Osteoblast (primary cell): Measurements from ENCODE around the gene FOXJ1. TPM values are rescaled to one million over a fixed set of nuclear protein-coding genes. Genes with fewer than 3 reads are reported as not detected.

Source experiments
- DNase-seq: peaks from one replicate; pipeline ENCODE4 v3.0.0; 2011; ENCODE audit warnings: low spot score, mixed read lengths; ENCODE audit not compliant: insufficient read length; ENCODE audit errors: missing footprints
- H2AFZ ChIP-seq: 2 replicates; pipeline ENCODE4 v1.6.0; 2011; ENCODE audit warnings: mild to moderate bottlenecking, low read length
- H3K27ac ChIP-seq: 2 replicates; pipeline ENCODE4 v1.5.1; 2011; ENCODE audit warnings: mild to moderate bottlenecking, low read depth, low read length, moderate library complexity
- H3K27me3 ChIP-seq: 2 replicates; pipeline ENCODE4 v1.6.0; 2012; ENCODE audit warnings: mild to moderate bottlenecking, control low read depth, inconsistent platforms, low read length, moderate library complexity; ENCODE audit not compliant: insufficient read depth
- H3K36me3 ChIP-seq: 2 replicates; pipeline ENCODE4 v1.5.1; 2011; ENCODE audit warnings: mild to moderate bottlenecking, low read length, control low read depth, moderate library complexity; ENCODE audit not compliant: insufficient read depth
- H3K4me1 ChIP-seq: 2 replicates; pipeline ENCODE4 v1.5.1; 2011; ENCODE audit warnings: mild to moderate bottlenecking, low read length, control low read depth, moderate library complexity; ENCODE audit not compliant: insufficient read depth
- H3K4me2 ChIP-seq: 2 replicates; pipeline ENCODE4 v1.6.0; 2011; ENCODE audit warnings: mild to moderate bottlenecking, low read length; ENCODE audit not compliant: insufficient read depth
- H3K4me3 ChIP-seq: fragments of 200-600 bp; sonication (generic); 3 replicates; pipeline ENCODE4 v1.5.1; 2012; ENCODE audit warnings: mild to moderate bottlenecking, low read length, inconsistent platforms; ENCODE audit not compliant: insufficient read depth
- H3K79me2 ChIP-seq: 2 replicates; pipeline ENCODE4 v1.6.0; 2012; ENCODE audit warnings: mild to moderate bottlenecking, low read length, control low read depth, inconsistent platforms; ENCODE audit not compliant: insufficient read depth
- H3K9me3 ChIP-seq: 2 replicates; pipeline ENCODE4 v1.5.1; 2011; ENCODE audit warnings: low read depth, low read length, control low read depth
- H4K20me1 ChIP-seq: 2 replicates; pipeline ENCODE4 v1.6.0; 2012; ENCODE audit warnings: mild to moderate bottlenecking, low read length, control low read depth; ENCODE audit not compliant: insufficient read depth
- total RNA-seq: library from RNA; depleted of rRNA; stranded (reverse); fragments of >200 nt; gene quantifications from 2 replicates; pipeline ENCODE4 v1.2.3, GENCODE V29; 2012
- TF ChIP-seq, protein P1 (sequence below): IDR thresholded peaks from 2 replicates; pipeline ENCODE4 v1.5.1; 2011; ENCODE audit warnings: mild to moderate bottlenecking, low read depth, low read length, moderate library complexity; ENCODE audit errors: extremely low read depth

Gene FOXJ1
- total RNA-seq, 1 donor = not detected

DNA sequence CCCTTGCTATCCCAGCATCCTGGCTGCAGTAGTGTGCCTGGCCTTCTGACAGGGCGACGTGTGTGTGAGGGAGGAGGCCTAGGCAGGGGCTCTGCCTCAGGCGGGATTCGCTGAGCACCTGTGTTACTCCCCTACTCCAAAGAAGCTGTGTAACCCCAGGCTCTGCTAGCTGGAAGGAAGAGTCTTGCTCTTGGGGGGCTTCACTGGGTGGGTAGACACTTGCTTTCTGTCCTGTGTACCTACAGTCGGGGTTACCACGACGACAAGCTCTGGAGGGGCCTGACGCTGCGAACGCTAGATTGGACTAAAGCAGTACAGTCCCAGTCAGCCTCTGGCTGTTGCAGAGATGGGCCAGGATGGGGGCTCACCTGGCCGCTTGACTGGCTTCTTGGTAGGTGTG is 47.0 kb downstream of the FOXJ1 start:
- Histone ChIP-seq H3K36me3 (peaks cover 55% of the 10 kb centered on the region), H3K79me2 (peaks cover 8% of the 10 kb centered on the region)

DNA sequence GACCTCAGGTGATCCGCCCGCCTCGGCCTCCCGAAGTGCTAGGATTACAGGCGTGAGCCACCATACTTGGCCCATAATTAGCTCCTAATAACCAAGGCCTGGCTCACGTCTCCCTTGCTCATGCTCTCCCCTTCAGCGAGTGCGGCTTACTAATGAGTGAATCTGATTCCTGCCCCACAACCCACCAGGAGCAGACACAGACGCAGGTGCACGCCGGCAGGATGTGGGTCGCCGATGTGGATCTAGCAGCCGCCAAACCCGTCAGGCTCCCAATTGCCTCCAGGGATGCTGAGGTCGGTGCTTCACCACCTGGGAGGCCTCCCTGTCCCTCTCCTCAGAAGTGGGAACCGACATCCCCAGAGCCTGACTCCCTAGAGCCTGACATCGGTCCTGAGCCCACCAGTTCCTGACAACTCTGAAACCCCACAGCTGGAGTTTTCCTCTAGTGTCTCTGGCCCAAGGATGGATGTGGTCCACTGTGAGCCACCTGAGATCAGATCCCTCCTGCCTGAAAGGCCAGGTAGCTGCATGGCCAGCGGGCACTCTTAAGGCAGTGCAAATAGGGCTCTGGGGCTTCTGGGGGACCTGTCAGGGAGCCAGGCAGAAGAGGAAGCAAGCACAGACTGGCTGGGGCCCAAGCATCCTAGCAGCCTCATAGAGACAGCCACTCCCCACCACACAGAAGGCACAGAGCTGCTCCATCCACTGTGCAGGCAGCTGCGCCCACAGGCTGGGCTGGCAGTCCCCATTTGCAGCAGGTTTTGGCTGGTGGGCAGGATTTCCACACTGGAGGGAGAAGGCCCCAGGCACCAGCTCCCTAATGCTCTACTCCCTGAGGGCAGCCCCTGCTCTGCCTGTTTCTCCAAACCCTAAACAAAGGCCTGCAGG is 48.3 kb downstream of the FOXJ1 start:
- Histone ChIP-seq H3K27ac (no peak overlapping the region), H3K9me3 (no peaks in the 10 kb centered on the region), H3K4me3 (no peak overlapping the region), H4K20me1 (peaks cover 25% of the 10 kb centered on the region), H2AFZ (no peak overlapping the region), H3K27me3 (no peaks in the 10 kb centered on the region), H3K4me1 (peaks cover 5% of the 10 kb centered on the region), H3K4me2 (no peak overlapping the region), H3K36me3 (peaks cover 61% of the 10 kb centered on the region), H3K79me2 (peaks cover 8% of the 10 kb centered on the region)
- TF ChIP-seq, protein P1, sequence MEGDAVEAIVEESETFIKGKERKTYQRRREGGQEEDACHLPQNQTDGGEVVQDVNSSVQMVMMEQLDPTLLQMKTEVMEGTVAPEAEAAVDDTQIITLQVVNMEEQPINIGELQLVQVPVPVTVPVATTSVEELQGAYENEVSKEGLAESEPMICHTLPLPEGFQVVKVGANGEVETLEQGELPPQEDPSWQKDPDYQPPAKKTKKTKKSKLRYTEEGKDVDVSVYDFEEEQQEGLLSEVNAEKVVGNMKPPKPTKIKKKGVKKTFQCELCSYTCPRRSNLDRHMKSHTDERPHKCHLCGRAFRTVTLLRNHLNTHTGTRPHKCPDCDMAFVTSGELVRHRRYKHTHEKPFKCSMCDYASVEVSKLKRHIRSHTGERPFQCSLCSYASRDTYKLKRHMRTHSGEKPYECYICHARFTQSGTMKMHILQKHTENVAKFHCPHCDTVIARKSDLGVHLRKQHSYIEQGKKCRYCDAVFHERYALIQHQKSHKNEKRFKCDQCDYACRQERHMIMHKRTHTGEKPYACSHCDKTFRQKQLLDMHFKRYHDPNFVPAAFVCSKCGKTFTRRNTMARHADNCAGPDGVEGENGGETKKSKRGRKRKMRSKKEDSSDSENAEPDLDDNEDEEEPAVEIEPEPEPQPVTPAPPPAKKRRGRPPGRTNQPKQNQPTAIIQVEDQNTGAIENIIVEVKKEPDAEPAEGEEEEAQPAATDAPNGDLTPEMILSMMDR = no peak
- peak; percentile 37 for DNase-seq

More for the DNA sequence above, 47.0 kb downstream of the FOXJ1 start:
- peaks cover 5% of the 10 kb centered on the region for H3K4me1 ChIP-seq
- TF ChIP-seq, protein P1 = no peak
- no peaks in the 10 kb centered on the region for H3K9me3 ChIP-seq
- no peak for DNase-seq
- no peak overlapping the region for H2AFZ ChIP-seq
- peak overlapping the region; percentile 66 for H3K27ac ChIP-seq
- no peak overlapping the region for H3K4me2 ChIP-seq
- H3K4me3 ChIP-seq = no peak overlapping the region
- H4K20me1 ChIP-seq = peaks cover 25% of the 10 kb centered on the region
- no peaks in the 10 kb centered on the region for H3K27me3 ChIP-seq

DNA sequence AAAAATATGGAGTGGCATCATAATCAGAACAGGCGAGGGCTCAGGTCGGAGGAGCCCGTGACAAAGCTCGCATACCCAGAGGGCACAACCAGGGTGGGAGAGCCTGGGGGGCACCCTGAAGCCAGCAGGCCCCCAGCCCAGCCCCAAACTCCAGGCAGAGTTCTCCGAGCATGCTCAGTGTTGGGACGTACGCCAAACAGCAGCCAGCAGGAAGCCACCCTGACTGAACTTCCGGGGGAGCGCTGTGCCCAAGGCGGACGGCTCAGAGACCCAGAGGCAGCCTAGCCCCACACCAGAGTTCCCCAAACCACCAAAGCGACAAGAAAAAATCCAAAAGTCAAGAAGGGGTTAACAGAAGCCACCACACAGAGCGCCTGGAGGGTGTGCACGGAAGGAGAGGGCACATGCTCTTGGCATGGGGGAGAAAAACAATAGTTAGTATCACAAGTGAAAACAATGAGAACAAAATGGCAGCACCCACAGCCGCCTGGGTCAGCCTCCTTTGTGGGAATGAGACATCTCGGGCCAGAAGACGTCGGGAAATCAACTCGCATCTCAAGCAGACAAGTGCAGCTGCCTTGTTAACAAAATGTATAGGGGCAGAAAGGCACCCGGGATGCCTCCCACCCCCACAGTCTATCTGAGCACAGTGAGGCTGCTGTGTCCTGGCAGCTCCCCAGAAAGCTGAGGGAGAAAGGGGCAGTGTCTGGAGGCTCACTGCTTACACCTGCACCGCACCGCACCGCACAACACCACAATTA is 49.3 kb downstream of the FOXJ1 start:
- Histone ChIP-seq H3K4me2 (no peak overlapping the region), H2AFZ (no peak overlapping the region), H3K27ac (no peak overlapping the region), H3K4me1 (peaks cover 5% of the 10 kb centered on the region), H3K4me3 (no peak overlapping the region), H3K79me2 (peaks cover 8% of the 10 kb centered on the region), H3K27me3 (no peaks in the 10 kb centered on the region), H4K20me1 (peaks cover 25% of the 10 kb centered on the region), H3K36me3 (peaks cover 61% of the 10 kb centered on the region), H3K9me3 (no peaks in the 10 kb centered on the region)
- peak; percentile 21 for DNase-seq
- TF ChIP-seq, protein P1 = no peak

DNA sequence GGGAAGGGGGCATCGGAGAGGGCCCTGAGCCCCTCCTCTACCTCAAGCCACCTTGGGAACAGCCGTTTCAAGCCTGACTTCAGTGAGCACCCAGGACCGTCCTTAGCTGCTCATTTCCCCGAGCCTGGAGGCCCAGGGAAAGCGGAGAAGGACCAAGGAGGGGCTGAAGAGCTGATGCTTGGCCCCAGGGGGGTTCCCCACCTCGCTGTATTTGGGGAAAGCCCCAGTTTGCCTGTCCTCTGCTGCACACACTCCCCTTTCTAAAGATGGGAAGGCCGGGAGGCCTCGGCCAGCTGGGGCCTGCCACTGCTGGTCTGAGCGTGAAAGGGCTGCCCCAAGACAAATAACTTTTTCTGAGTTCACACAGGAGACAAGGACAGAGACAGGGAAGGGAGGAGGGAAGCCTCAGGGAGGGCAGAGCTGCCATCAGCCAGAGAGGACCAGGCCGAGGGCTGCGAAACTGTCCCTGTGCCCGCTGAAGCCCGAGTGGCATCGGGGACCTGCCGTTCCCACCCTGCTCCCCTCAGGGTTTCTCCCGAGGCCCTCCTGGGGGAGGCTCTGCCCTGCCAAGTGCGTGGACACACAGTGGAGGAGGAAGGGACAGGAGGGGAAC is 50.4 kb downstream of the FOXJ1 start:
- Histone ChIP-seq H3K36me3 (peaks cover 65% of the 10 kb centered on the region), H3K27me3 (no peaks in the 10 kb centered on the region), H3K4me3 (no peak overlapping the region), H2AFZ (no peak overlapping the region), H3K79me2 (peaks cover 8% of the 10 kb centered on the region), H3K4me2 (no peak overlapping the region), H3K9me3 (no peaks in the 10 kb centered on the region), H3K4me1 (peaks cover 5% of the 10 kb centered on the region), H3K27ac (no peak overlapping the region), H4K20me1 (peaks cover 22% of the 10 kb centered on the region)
- TF ChIP-seq, protein P1 = no peak
- peak; percentile 36 for DNase-seq
